Type B pancreatic cell (in vitro differentiated cells): Measurements from ENCODE around the gene NFE2L1. TPM values are rescaled to one million over a fixed set of nuclear protein-coding genes. Genes with fewer than 3 reads are reported as not detected.

ENCODE experiments used
- DNase-seq: peaks from one replicate; pipeline ENCODE4 v3.0.0; 2021; ENCODE audit warnings: mixed read lengths; ENCODE audit not compliant: unreplicated experiment; ENCODE audit errors: extremely low spot score
- H3K27ac Mint-ChIP-seq: 2 replicates; pipeline ENCODE4 v1.8.0; 2021; ENCODE audit warnings: mild to moderate bottlenecking, mixed read lengths
- H3K27me3 Mint-ChIP-seq: 2 replicates; pipeline ENCODE4 v1.8.0; 2021; ENCODE audit warnings: mixed read lengths
- H3K36me3 Mint-ChIP-seq: 2 replicates; pipeline ENCODE4 v1.8.0; 2021; ENCODE audit warnings: mixed read lengths
- H3K4me1 Mint-ChIP-seq: one replicate; pipeline ENCODE4 v1.8.0; 2021; ENCODE audit warnings: mixed read lengths; ENCODE audit not compliant: unreplicated experiment
- H3K4me3 Mint-ChIP-seq: 2 replicates; pipeline ENCODE4 v1.8.0; 2021; ENCODE audit warnings: mild to moderate bottlenecking, mixed read lengths
- H3K9me3 Mint-ChIP-seq: 2 replicates; pipeline ENCODE4 v1.8.0; 2021; ENCODE audit warnings: mixed read lengths
- total RNA-seq: library from RNA; stranded (reverse); gene quantifications from 2 replicates; pipeline ENCODE4 v1.2.1, GENCODE V29; 2021; ENCODE audit warnings: low replicate concordance
- TF ChIP-seq, protein P1 (sequence below): fragments of 200-600 bp; sonication (generic); conservative IDR thresholded peaks from 2 replicates; pipeline ENCODE4 v1.5.0; 2021; ENCODE audit warnings: antibody characterized with exemption, mild to moderate bottlenecking

The NFE2L1 gene
- total RNA-seq, 1 donor from 2014 or later = 99.1 TPM

DNA sequence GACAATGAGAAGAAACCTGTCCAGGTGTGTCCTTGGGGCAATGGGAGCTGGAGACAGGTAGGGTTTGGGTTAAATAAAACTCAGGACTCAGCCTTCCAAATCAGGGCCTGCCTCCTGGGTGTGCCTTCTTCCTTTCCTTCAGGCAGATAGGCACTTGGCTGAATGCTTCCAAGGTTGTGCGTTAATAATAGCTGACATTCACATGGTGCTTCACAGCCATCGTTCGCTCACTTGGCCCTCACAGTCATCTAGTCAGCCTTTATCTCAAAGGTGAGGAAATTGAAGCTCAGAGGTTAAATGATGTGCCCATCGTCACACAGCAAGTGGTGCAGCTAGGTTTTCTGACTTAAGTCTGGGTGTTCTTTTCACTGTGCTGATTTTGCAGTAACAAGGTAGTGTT is 9.5 kb downstream of the NFE2L1 start:
- Mint-ChIP-seq H3K36me3 (peaks cover 28% of the 10 kb centered on the region), H3K9me3 (no peaks in the 10 kb centered on the region), H3K27ac (no peak overlapping the region), H3K4me1 (peaks cover 25% of the 10 kb centered on the region), H3K27me3 (no peaks in the 10 kb centered on the region), H3K4me3 (no peak overlapping the region)
- no peak for DNase-seq
- TF ChIP-seq, protein P1, sequence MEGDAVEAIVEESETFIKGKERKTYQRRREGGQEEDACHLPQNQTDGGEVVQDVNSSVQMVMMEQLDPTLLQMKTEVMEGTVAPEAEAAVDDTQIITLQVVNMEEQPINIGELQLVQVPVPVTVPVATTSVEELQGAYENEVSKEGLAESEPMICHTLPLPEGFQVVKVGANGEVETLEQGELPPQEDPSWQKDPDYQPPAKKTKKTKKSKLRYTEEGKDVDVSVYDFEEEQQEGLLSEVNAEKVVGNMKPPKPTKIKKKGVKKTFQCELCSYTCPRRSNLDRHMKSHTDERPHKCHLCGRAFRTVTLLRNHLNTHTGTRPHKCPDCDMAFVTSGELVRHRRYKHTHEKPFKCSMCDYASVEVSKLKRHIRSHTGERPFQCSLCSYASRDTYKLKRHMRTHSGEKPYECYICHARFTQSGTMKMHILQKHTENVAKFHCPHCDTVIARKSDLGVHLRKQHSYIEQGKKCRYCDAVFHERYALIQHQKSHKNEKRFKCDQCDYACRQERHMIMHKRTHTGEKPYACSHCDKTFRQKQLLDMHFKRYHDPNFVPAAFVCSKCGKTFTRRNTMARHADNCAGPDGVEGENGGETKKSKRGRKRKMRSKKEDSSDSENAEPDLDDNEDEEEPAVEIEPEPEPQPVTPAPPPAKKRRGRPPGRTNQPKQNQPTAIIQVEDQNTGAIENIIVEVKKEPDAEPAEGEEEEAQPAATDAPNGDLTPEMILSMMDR = no peak

DNA sequence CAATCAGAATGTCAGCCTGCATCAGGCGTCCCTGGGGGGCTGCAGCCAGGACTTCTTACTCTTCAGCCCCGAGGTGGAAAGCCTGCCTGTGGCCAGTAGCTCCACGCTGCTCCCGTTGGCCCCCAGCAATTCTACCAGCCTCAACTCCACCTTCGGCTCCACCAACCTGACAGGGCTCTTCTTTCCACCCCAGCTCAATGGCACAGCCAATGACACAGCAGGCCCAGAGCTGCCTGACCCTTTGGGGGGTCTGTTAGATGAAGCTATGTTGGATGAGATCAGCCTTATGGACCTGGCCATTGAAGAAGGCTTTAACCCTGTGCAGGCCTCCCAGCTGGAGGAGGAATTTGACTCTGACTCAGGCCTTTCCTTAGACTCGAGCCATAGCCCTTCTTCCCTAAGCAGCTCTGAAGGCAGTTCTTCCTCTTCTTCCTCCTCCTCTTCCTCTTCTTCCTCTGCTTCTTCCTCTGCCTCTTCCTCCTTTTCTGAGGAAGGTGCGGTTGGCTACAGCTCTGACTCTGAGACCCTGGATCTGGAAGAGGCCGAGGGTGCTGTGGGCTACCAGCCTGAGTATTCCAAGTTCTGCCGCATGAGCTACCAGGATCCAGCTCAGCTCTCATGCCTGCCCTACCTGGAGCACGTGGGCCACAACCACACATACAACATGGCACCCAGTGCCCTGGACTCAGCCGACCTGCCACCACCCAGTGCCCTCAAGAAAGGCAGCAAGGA is 10.4 kb downstream of the NFE2L1 start:
- no peaks in the 10 kb centered on the region for H3K9me3 Mint-ChIP-seq
- H3K27ac Mint-ChIP-seq = no peak overlapping the region
- H3K27me3 Mint-ChIP-seq = no peaks in the 10 kb centered on the region
- TF ChIP-seq, protein P1 = no peak
- DNase-seq = no peak
- peaks cover 16% of the 10 kb centered on the region for H3K4me1 Mint-ChIP-seq
- H3K4me3 Mint-ChIP-seq = no peak overlapping the region
- peaks cover 28% of the 10 kb centered on the region for H3K36me3 Mint-ChIP-seq

DNA sequence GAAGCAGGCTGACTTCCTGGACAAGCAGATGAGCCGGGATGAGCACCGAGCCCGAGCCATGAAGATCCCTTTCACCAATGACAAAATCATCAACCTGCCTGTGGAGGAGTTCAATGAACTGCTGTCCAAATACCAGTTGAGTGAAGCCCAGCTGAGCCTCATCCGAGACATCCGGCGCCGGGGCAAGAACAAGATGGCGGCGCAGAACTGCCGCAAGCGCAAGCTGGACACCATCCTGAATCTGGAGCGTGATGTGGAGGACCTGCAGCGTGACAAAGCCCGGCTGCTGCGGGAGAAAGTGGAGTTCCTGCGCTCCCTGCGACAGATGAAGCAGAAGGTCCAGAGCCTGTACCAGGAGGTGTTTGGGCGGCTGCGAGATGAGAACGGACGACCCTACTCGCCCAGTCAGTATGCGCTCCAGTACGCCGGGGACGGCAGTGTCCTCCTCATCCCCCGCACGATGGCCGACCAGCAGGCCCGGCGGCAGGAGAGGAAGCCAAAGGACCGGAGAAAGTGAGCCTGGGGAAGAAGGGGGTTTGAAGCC is 11.0 kb downstream of the NFE2L1 start:
- Mint-ChIP-seq H3K4me1 (peaks cover 13% of the 10 kb centered on the region), H3K27ac (no peak overlapping the region), H3K9me3 (no peaks in the 10 kb centered on the region), H3K36me3 (peaks cover 28% of the 10 kb centered on the region), H3K27me3 (no peaks in the 10 kb centered on the region), H3K4me3 (no peak overlapping the region)
- TF ChIP-seq, protein P1 = no peak
- no peak for DNase-seq

DNA sequence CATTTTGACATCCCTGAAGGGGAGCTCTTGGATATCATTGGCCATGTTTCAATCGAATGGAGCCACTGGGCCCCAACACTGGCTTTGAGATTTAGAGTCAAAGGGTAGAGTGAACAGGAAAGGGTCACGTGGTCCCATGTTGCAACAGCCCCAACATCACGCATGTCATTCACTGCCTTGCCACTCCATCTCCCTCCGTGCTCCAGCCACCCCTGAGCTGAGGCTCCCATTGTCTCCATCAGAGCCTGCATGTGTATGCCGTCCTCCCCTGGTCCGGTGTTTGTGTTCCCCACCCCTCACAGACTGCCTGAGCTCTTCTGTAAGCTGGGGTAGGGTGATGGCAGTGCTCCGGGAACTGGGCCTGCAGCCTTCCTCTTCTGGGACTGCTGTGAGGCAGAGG is 12.1 kb downstream of the NFE2L1 start:
- DNase-seq = no peak
- TF ChIP-seq, protein P1 = no peak
- no peak overlapping the region for H3K4me3 Mint-ChIP-seq
- peaks cover 31% of the 10 kb centered on the region for H3K36me3 Mint-ChIP-seq
- no peaks in the 10 kb centered on the region for H3K27me3 Mint-ChIP-seq
- H3K9me3 Mint-ChIP-seq = no peaks in the 10 kb centered on the region
- H3K27ac Mint-ChIP-seq = no peak overlapping the region
- H3K4me1 Mint-ChIP-seq = peaks cover 9% of the 10 kb centered on the region

DNA sequence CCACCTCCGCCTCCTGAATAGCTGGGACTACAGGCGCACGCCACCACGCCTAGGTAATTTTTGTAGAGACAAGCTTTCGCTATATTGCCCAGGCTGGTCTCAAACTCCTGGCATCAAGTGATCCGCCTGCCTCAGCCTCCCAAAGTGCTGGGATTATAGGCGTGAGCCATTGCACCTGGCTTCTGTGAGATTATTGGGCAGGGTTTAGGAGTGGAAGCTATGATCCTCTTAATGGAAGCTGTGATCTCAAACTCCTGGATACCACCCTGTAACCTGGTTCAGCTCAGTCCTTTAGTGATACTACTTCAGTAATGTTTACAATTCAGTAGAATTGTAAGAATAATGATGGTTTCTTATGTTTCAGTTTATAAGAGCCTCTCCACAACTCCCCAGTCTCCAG is 14.1 kb downstream of the NFE2L1 start:
- no peak for DNase-seq
- no peaks in the 10 kb centered on the region for H3K27me3 Mint-ChIP-seq
- H3K9me3 Mint-ChIP-seq = no peaks in the 10 kb centered on the region
- H3K27ac Mint-ChIP-seq = no peak overlapping the region
- H3K4me1 Mint-ChIP-seq = no peaks in the 10 kb centered on the region
- no peak overlapping the region for H3K4me3 Mint-ChIP-seq
- TF ChIP-seq, protein P1 = no peak
- peaks cover 30% of the 10 kb centered on the region for H3K36me3 Mint-ChIP-seq
